GM21390 (cell line): ENCODE measurements around the gene RBPJ.
A peak's percentile ranks its signal among the peaks of the same experiment; 100 is the strongest.
"Not testable (repeated sequence)": the region's sequence is repeated elsewhere in the genome, so short reads cannot be mapped to it uniquely, and the experiment has no call there.

ENCODE experiments used
- ATAC-seq: cut with Tn5 transposase; IDR thresholded peaks from one replicate; pipeline ENCODE4 v1.9.1; 2021; ENCODE audit not compliant: unreplicated experiment

The RBPJ gene

GRCh38 chr4:26334366-26334765 is 13.6 kb downstream of the RBPJ start:
- ATAC-seq = no peak

- no peak for ATAC-seq
These were observed 16.8 kb downstream of the RBPJ start for GRCh38 chr4:26337612-26338011.

- no peak for ATAC-seq
These were observed 21.7 kb downstream of the RBPJ start for GRCh38 chr4:26342328-26343037.

- ATAC-seq = no peak
These were observed 22.2 kb downstream of the RBPJ start for GRCh38 chr4:26343038-26343398.

GRCh38 chr4:26344901-26345564 is 24.2 kb downstream of the RBPJ start:
- no peak for ATAC-seq

- no peak for ATAC-seq
These were observed 24.7 kb downstream of the RBPJ start for GRCh38 chr4:26345565-26345938.

- ATAC-seq = no peak
These were observed 25.4 kb downstream of the RBPJ start for GRCh38 chr4:26346203-26346620.

- ATAC-seq = no peak
These were observed 28.7 kb downstream of the RBPJ start for GRCh38 chr4:26349496-26349895.

GRCh38 chr4:26351685-26352084 is 30.9 kb downstream of the RBPJ start:
- ATAC-seq = no peak

GRCh38 chr4:26354491-26354890 is 33.7 kb downstream of the RBPJ start:
- ATAC-seq = no peak

GRCh38 chr4:26355392-26356052 is 34.7 kb downstream of the RBPJ start:
- ATAC-seq = no peak

GRCh38 chr4:26356081-26356501 is 35.3 kb downstream of the RBPJ start:
- ATAC-seq = peak; percentile 84

- ATAC-seq = not testable (repeated sequence)
These were observed 38.7 kb downstream of the RBPJ start for GRCh38 chr4:26359521-26359920.

GRCh38 chr4:26360273-26360672 is 39.5 kb downstream of the RBPJ start:
- ATAC-seq = no peak

GRCh38 chr4:26360864-26361263 is 40.0 kb downstream of the RBPJ start:
- ATAC-seq = no peak

GRCh38 chr4:26361297-26361696 is 40.5 kb downstream of the RBPJ start:
- no peak for ATAC-seq

GRCh38 chr4:26362745-26363439 is 42.1 kb downstream of the RBPJ start:
- ATAC-seq = no peak

- ATAC-seq = peak; percentile 66
These were observed 44.8 kb downstream of the RBPJ start for GRCh38 chr4:26365537-26366150.

- no peak for ATAC-seq
These were observed 47.0 kb downstream of the RBPJ start for GRCh38 chr4:26367811-26368210.

- ATAC-seq = no peak
These were observed 47.9 kb downstream of the RBPJ start for GRCh38 chr4:26368685-26369084.

GRCh38 chr4:26369132-26369531 is 48.3 kb downstream of the RBPJ start:
- ATAC-seq = no peak
